GM18517 (cell line): Measurements from ENCODE around the gene TIMD4.
"Not testable (repeated sequence)": the region's sequence is repeated elsewhere in the genome, so short reads cannot be mapped to it uniquely, and the experiment has no call there.

Source experiments
- ATAC-seq: cut with Tn5 transposase; IDR thresholded peaks from one replicate; pipeline ENCODE4 v1.9.1; 2021; ENCODE audit warnings: mild to moderate bottlenecking, moderate library complexity; ENCODE audit not compliant: unreplicated experiment

The TIMD4 gene

DNA sequence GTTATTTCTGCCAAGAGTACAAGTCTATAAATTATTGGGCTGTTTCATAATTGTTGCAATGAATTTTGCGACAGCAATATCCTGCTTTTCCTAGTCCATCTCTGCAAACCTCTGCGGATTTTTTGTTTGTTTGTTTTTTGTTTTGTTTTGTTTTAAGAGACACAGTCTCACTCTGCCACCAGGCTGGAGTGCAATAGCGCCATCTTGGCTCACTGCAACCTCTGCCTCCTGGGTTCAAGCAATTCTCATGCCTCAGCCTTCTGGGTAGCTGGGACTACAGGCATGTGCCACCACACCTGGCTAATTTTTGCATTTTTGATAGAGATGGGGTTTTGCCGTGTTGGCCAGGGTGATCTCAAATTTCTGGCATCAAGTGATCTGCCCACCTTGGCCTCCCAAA lies 37.3 kb downstream of the TIMD4 start:
- ATAC-seq, result not testable (repeated sequence)

DNA sequence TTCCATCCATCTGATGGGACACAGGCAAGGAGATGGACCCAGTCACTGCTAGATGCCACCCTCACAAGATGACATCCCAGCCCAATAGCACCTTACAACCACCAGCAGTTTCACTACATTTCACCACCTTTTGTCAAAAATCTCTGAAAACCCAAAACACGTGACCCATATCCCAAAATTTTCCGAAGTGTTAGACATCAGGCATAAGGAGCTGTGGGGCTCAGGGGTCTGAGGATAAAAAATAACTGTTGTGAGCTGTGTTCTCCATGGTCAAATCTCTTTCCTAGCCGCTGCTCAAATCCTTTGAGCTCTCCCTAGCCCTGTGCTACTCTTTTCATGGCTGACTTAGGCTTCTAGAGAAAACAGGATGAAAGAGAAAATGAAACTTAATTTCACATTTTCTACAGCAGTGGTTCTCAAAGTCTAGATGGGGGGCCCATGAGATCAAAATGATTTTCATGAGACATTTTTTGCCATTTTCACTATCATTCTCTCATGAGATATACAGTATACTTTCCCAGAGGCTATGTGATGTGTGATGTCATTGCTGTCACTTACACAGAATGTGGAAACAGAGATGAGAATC lies 40.7 kb downstream of the TIMD4 start:
- peak; percentile 48 for ATAC-seq

DNA sequence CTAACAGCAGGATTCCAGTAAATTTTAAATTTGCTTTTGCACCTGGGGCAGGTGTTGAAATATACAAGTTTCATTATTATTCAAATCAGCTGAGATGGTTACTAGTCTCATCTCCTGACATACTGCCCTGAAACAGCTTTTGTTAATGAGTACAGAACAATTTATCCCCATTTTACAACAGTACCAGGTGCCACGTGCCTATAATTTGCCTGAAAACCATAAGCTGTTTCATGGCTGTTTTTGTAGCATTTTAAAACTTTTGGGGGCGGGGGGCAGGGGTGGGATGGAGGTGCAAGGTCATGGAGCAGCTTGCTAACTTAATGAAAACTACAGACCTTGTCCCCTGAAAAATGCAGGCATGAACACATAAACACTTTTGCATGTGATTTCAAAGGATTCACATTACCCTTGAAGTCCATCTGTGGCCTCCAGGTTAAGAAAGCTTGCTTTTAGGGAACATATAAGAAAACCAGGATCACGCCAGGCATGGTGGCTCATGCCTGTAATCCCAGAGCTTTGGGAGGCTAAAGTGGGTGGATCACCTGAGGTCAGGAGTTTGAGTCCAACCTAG lies 42.1 kb downstream of the TIMD4 start:
- peak; percentile 63 for ATAC-seq

- peak; percentile 52 for ATAC-seq
Measured at GRCh38 chr5:156920042-156920860, 42.8 kb downstream of the TIMD4 start.

GRCh38 chr5:156918311-156918845 lies 44.6 kb downstream of the TIMD4 start:
- no peak for ATAC-seq

DNA sequence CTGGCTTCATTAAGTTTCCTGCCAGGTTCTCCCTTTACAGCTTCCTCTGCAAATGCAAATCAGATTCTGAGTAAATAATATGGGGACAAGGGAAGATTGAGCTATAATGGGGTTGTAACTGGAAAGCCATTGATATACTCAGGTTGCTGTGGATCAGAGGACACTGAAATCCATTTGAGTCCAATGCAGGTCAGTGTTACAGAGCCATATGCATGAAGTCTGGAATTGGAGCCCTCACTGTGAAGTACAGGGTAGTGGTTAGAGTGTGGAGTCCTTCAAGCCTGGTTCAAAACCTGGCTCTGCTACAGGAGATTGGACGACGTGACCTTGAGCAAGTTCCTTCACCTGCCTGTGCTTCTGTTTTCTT lies 48.7 kb downstream of the TIMD4 start:
- ATAC-seq, result peak; percentile 16

DNA sequence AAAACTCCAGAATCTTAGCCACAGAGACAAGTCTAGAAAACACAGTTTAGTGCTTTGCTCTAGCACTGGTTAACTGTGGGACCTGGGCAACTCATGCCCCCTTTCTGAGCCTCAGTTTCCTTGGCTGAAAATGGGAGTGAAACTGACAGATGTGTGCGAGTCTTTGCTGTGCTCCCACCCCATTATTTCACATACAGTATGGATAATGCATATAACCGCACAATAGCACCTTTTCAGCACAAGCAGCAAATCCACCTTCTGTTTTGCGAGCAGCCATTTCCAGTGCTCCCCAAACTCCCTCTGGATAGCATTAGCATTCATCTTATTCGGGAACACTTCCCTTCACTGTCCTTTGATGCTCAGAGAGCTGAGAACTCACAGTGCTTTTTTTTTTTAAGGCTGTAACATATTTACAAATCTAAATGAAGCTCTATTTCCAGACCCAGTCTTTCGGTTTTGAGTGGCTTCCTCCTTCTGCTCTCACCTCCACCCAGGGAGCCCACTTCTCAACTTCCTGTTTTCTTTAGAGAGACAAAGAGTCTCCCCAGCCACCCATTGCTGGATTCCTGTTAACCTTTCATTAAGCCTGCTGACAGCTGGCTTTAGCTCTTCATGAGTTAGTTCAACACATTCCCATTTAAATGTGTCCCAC lies 49.2 kb downstream of the TIMD4 start:
- ATAC-seq, result peak; percentile 93

DNA sequence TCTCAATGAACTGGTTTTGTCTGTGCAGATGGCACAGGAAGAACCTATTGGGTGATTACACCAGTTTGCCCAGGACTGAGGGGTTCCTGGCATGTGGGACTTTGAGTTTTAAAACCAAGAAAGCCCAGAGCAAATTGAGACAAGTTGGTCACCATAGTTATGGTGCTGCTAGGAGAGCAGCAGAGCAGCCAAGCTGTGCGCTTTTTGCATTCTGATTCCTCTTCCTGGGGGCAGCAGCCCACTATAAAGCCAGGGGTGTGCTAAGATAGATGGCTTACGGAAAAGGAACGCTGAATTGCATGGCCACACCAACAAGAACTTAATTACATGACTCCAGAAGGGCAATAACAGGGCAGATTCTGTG lies 49.7 kb downstream of the TIMD4 start:
- no peak for ATAC-seq

GRCh38 chr5:156912869-156913268 lies 50.2 kb downstream of the TIMD4 start:
- ATAC-seq, result no peak

DNA sequence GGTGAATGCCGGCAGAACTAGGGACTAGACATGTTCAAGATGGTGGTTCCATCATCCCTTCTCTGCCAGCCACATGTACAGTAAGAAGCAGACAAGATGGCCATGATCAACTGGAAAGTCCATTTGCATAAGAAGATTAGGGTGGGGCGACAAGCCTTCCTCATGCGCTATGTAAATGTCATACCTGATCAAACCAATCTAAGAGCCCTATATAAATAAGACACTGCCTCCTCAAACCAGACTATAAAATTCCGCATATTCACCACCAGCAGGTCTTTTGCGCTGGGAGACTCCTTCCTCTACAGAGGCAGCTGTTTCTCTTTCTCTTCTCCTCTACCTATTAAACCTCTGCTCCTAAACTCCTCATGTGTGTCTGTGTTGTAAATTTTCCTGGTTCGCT lies 53.8 kb downstream of the TIMD4 start:
- no peak for ATAC-seq

GRCh38 chr5:156907667-156908066 lies 55.4 kb downstream of the TIMD4 start:
- no peak for ATAC-seq

GRCh38 chr5:156906807-156907206 lies 56.2 kb downstream of the TIMD4 start:
- no peak for ATAC-seq

DNA sequence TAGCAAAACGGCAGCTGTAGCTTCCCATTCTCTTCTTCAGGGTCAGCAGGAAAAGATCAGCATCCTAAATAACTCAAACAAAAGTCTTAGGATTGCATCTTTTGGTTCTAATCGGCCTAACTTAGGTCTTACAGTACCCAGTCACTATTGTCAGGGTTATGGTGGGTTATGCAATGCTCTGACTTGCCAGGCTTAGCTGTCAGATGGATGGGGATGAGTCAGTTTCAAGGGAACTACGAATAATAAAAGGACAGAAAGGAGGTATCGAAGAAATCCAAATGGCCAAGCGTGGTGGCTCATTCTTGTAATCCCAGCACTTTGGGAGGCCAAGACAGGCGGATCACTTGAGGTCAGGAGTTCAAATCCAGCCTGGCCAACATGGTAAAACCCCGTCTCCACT lies 66.5 kb downstream of the TIMD4 start:
- ATAC-seq, result no peak

DNA sequence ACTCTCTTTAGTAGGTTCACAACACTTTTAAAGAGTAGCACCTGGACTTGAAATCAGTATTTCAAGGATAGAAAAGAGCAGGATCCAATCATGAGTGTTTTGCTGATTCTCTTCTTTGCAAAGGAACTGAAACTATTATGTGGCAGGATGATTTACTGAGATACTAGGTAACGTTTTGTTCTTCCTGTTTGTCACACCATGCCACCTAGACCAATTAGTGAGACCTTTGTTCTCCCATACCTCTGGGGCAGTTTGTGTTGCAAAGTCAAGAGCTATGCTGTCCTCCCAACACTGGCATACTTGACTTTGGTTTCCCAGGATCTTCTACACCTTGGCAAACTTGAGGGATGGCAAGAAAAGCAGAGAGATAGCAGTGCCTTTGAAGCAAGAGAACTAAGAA lies 69.5 kb downstream of the TIMD4 start:
- ATAC-seq, result peak; percentile 74

DNA sequence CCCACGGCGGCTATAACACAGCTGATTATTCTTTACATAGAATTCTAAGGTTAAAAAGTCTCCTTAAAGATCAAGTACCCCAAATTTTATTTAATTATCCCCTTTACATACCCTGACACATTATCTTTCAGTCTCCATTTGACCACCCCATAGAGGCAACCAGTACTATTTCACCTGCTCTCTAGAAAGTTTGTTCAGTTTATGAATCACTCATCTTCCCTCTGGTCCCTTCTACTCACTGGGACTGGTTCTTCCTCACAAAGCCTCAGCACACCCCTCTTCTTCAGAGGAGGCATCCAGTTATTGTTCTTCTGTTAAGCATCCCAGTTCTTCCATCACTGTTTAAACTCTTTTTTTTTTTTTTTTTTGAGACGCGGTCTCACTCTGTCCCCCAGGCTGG lies 70.2 kb downstream of the TIMD4 start:
- ATAC-seq, result no peak

GRCh38 chr5:156892223-156892622 lies 70.8 kb downstream of the TIMD4 start:
- no peak for ATAC-seq

- ATAC-seq, result no peak
Measured at GRCh38 chr5:156888520-156888919, 74.5 kb downstream of the TIMD4 start.

GRCh38 chr5:156883316-156883875 lies 79.6 kb downstream of the TIMD4 start:
- no peak for ATAC-seq

DNA sequence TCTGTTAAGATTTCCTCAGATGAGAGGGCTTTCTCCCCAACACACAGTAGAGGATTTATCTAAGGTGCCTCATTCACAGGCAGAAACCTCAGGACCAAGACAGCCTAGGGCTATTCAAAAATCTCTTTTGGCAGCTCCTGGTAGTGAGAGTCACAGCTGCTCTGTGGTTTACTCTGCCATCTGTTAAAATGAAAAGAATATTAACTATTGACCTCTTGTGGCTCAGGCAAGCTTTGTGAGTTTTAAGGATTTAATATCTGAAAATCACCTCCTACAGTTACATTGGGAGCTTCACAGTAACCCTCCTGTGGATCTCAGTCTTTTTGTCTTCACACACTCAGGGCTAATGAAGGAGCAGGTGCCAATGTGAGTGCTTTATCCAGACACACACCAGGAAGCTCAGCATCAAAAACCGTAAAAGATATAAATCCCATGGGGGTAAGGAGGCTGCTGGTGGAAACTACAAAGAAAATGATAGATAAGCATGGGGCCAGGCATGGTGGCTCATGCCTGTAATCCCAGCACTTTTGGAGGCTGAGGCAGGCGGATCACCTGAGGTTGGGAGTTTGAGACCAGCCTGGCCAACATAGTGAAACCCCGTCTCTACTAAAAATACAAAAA lies 83.3 kb downstream of the TIMD4 start:
- peak; percentile 95 for ATAC-seq

DNA sequence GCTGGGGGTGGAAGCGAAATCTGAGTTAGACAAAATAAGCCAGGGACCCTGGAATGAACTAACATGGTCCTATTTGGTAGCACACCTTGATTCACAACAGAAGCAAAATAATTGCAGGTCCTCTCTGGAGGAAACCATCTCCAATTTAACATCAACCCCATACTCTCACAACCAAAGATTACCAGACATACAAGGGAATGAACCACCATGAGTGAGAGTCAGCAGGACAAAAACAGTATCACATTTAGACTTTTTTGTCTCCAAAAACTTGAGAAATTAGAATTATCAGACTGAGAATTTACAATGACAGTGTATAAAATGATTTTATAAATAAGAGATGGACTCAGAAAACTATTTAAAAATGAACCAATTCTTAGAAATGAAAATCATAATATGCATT lies 91.8 kb downstream of the TIMD4 start:
- ATAC-seq, result no peak

- ATAC-seq, result no peak
Measured at GRCh38 chr5:156870498-156870839, 92.6 kb downstream of the TIMD4 start.
